Stimulated activated CD4-positive, alpha-beta T cell treated with anti-CD3 and anti-CD28 coated beads, TNF-alpha, amount 100 ng/mL, for 4 hours (primary cell): ENCODE data around the gene RCOR1.
"Not testable (repeated sequence)": the region's sequence is repeated elsewhere in the genome, so short reads cannot be mapped to it uniquely, and the experiment has no call there.

Experiments used
- DNase-seq, 3 experiments: peaks; one replicate each; pipeline ENCODE4 v3.0.0-alpha.2; 2020; ENCODE audit warnings: low read depth in 3 of 3

The RCOR1 gene

GRCh38 chr14:102629808-102630350 is 37.4 kb downstream of the RCOR1 start:
- no peak for DNase-seq

GRCh38 chr14:102630405-102630804 is 38.0 kb downstream of the RCOR1 start:
- no peak for DNase-seq

- DNase-seq = no peak
Measured at GRCh38 chr14:102630881-102631280, 38.4 kb downstream of the RCOR1 start.

GRCh38 chr14:102633906-102634595 is 41.6 kb downstream of the RCOR1 start:
- no peak for DNase-seq

- not testable (repeated sequence) for DNase-seq
Measured at GRCh38 chr14:102639611-102640010, 47.2 kb downstream of the RCOR1 start.

GRCh38 chr14:102644523-102644922 is 52.1 kb downstream of the RCOR1 start:
- no peak for DNase-seq

GRCh38 chr14:102645746-102646440 is 53.4 kb downstream of the RCOR1 start:
- no peak for DNase-seq

GRCh38 chr14:102646615-102647014 is 54.2 kb downstream of the RCOR1 start:
- no peak for DNase-seq

- no peak for DNase-seq
Measured at GRCh38 chr14:102652194-102652593, 59.7 kb downstream of the RCOR1 start.

- no peak for DNase-seq
Measured at GRCh38 chr14:102654298-102654697, 61.8 kb downstream of the RCOR1 start.

- DNase-seq = no peak
Measured at GRCh38 chr14:102655137-102655536, 62.7 kb downstream of the RCOR1 start.

- DNase-seq = no peak
Measured at GRCh38 chr14:102659797-102660196, 67.3 kb downstream of the RCOR1 start.

GRCh38 chr14:102661614-102662013 is 69.2 kb downstream of the RCOR1 start:
- DNase-seq = no peak

- no peak for DNase-seq
Measured at GRCh38 chr14:102662636-102663430, 70.4 kb downstream of the RCOR1 start.

- DNase-seq = no peak
Measured at GRCh38 chr14:102663440-102663839, 71.0 kb downstream of the RCOR1 start.

- no peak for DNase-seq
Measured at GRCh38 chr14:102665621-102666020, 73.2 kb downstream of the RCOR1 start.

- DNase-seq = no peak
Measured at GRCh38 chr14:102666635-102667034, 74.2 kb downstream of the RCOR1 start.

- DNase-seq = no peak
Measured at GRCh38 chr14:102667703-102668102, 75.3 kb downstream of the RCOR1 start.

- no peak for DNase-seq
Measured at GRCh38 chr14:102668291-102668873, 75.9 kb downstream of the RCOR1 start.

GRCh38 chr14:102671410-102671809 is 79.0 kb downstream of the RCOR1 start:
- DNase-seq = no peak

GRCh38 chr14:102672410-102672960 is 80.0 kb downstream of the RCOR1 start:
- DNase-seq = no peak

GRCh38 chr14:102675396-102675795 is 82.9 kb downstream of the RCOR1 start:
- DNase-seq = no peak
